Fibroblast of gingiva (primary cell): ENCODE data around the gene FUOM.
A peak's percentile ranks its signal among the peaks of the same experiment; 100 is the strongest.

Experiments
- DNase-seq: peaks from one replicate; pipeline ENCODE4 v3.0.0-alpha.2; 2011; ENCODE audit warnings: low read depth

FUOM gene

DNA sequence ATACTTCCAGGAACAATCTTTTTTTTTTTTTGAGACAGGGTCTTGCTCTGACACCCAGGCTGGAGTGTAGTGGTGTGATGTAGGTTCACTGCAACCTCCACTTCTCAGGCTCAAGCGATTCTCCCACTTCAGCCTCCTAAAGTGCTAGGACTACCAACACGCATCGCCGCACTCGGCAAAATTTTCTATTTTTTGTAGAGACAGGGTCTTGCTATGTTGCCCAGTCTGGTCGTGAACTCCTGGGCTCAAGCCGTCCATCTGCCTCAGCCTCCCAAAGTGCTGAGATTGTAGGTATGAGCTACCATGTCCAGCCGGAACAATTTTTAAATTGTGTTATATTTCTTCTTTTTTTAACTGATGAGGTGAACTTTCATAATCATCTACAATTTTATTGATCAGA, 47.0 kb downstream of the FUOM start:
- no peak for DNase-seq

DNA sequence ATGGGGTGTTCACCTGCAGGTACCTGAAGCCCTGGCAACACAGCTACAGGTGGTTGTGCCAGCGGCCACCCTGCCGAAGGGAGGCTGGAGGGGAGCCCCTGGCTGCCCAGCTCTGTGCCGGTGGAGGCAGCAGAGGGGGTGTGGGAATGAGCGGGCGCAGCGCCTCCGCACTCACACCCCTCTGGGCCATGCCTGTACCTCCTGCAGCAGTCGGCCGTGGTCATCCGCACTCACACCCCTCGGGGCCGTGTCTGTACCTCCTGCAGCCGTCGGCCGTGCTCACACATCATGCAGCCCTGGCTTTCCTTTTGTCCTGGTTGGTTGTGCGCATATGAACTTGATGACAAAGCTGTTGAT, 47.4 kb downstream of the FUOM start:
- no peak for DNase-seq

DNA sequence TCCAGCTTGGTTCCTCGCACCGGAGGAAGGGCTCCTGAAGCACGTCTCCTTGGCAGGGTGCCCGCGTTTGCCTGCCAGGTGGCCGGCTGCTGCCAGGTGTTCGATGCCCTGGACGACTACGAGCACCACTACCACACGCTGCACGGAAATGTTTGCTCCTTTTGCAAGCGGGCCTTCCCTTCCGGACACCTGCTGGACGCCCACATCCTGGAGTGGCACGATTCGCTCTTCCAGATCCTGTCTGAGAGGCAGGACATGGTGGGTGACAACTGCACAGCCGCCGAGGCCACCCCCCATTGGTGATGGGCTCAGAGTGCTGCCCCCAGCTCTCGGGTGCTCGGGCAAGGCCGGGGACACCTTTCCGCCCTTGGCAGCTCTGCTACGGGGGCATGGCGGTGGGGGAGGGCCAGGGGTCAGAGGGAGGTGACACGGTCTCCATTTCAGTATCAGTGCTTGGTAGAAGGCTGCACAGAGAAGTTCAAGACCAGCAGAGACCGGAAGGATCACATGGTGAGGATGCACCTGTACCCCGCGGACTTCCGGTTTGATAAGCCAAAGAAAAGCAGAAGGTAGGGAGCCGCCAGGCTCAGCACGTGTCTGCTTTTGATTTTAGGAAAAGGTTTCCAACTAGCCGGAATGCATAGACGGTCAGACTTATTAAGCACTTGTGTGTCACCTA, 48.0 kb downstream of the FUOM start:
- no peak for DNase-seq

DNA sequence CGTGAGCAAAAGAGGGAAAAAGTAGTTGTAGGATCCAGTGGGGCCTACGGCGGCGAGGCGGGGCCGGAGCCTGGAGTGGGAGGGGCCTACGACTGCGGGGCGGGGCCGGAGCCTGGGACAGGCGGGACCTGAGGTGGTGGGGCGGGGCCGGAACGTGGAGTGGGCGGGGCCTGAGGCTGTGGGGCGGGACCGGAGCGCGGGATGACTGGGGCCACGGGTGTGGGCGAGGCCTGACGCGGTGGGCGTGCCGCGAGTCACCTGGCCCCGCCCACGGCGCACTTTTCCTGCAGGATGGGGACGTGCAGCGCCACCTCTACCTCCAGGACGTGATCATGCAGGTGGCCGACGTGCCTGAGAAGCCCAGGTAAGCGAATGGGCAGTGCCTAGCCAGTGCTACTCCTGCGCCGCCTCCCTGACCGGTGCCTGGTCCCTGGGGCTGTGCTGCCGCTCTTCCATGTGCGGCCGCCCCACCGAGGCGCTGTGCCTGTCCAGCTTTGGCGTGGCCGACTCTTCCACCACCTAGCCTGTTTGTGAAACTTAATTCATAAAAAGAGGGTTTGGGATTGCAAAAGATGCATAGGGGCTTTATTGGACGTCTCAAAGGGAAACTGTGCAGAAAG, 48.6 kb downstream of the FUOM start:
- DNase-seq, result peak; percentile 88

DNA sequence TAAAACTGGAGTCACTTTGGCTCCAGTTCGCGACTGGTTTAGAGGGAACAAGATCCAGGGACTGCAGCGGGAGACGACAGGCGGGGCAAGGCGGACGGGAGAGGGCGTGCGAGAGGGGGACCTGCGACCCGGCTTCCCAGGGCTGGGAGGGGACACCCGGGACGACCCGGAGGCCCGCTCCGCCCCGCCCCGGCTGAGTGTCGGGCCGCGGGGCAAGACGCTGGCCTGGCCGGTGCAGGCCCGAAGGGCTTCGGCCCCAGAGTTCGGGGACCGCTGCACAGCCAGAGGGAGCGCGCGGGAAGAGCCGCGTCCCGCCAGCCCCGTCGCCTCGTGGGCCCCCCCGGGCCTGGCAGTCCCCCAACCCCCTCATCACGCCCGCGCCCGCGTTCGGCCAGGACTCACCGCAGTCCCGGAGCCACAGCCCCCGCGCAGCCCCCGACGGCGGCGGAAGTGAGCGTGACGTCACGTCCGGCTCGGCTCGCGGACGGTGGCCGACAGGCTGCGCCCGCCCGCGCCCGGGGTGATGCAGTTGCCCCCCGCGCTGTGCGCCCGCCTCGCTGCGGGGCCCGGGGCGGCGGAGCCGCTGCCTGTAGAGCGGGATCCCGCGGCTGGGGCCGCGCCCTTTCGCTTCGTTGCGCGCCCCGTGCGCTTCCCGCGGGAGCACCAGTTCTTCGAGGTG, 49.3 kb downstream of the FUOM start, which contains the start of the genes TUBGCP2 and ZNF511:
TUBGCP2 (minus strand) TSS at position 452 of the 679 bp plus-strand sequence. CDS start 5,931 bp downstream, outside the sequence.
ZNF511 (plus strand) TSS at position 494 of the 679 bp plus-strand sequence; CDS start at position 524, 30 bp downstream.
- peak; percentile 83 for DNase-seq

DNA sequence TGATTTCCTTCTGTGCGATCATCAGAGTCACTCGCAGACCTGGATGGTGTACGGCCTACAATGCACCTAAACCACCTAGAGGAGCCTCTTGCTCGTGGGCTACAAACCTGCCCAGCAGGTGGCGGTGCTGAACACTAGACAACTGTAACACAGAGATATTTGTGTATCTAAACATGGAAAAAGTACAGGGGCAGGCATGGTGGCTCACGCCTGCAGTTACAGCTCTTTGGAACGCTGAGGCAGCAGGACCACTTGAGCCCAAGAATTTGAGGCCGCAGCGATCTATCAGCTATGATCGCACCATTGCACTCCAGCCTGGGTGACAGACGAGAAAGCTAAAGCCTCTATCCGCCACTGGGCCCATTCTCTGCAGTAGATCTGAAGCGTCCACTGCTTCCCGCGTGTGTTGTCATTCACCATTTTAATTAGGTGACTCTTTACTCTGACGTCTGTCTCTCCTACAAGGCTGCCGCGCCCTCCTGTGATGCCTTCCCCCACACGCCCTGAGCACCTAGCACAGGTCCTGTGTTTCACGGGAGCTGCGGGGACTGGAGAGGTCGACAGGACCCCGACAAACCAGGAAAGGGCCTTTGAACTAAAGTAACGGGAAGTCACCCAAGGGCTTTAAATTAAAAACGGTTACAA, 49.9 kb downstream of the FUOM start:
- peak; percentile 39 for DNase-seq

DNA sequence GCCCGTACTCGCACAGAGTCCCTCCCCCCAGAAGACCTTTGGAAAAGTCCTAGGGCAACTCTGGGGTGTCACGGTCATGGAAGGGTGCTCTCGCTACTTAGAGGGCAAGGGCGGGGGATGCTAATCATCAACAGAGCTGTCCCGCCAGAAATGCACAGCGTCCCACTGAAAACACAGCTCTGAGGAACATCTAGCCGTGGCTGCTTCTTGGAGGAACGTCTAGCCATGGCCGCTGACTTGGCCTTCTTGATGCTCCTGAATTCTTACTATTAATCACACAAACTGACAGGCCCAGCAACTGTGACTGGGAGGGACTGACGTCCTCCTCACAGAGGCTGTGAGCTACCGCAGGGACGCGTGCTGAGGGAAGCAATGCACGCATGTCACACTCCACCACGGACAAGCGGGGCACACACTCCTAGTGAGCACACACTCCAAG, 50.9 kb downstream of the FUOM start:
- DNase-seq, result no peak

DNA sequence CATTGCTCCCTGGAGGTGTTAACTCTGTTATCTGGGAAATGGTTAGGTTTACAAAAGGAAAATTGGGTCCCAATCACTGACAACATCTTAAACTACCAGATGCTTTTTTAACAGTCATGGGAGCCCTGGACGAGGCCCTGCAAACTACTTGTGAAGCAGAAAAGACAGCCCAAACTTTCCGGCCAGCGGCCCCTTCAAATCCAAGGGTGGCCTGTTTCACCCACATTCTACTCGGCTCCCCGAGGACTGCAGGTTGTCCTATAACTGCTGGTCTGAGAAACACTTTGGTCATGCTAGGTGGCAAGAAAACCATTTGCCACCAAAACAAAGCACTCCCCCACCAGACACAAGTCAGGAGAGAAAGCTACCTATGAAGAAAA, 51.7 kb downstream of the FUOM start:
- no peak for DNase-seq
